Stimulated activated CD4-positive, alpha-beta T cell treated with anti-CD3 and anti-CD28 coated beads, Interleukin-15, amount 100 ng/mL, for 1 hour (primary cell): ENCODE measurements around the gene TUBA3D.
A peak's percentile ranks its signal among the peaks of the same experiment; 100 is the strongest.
"Not testable (repeated sequence)": the region's sequence is repeated elsewhere in the genome, so short reads cannot be mapped to it uniquely, and the experiment has no call there.

Experiments used
- DNase-seq, 2 donors: peaks; one replicate each; pipeline ENCODE4 v3.0.0-alpha.2; 2020; ENCODE audit warnings: low read depth in 1 of 2, low spot score in 1 of 2

The TUBA3D gene

DNA sequence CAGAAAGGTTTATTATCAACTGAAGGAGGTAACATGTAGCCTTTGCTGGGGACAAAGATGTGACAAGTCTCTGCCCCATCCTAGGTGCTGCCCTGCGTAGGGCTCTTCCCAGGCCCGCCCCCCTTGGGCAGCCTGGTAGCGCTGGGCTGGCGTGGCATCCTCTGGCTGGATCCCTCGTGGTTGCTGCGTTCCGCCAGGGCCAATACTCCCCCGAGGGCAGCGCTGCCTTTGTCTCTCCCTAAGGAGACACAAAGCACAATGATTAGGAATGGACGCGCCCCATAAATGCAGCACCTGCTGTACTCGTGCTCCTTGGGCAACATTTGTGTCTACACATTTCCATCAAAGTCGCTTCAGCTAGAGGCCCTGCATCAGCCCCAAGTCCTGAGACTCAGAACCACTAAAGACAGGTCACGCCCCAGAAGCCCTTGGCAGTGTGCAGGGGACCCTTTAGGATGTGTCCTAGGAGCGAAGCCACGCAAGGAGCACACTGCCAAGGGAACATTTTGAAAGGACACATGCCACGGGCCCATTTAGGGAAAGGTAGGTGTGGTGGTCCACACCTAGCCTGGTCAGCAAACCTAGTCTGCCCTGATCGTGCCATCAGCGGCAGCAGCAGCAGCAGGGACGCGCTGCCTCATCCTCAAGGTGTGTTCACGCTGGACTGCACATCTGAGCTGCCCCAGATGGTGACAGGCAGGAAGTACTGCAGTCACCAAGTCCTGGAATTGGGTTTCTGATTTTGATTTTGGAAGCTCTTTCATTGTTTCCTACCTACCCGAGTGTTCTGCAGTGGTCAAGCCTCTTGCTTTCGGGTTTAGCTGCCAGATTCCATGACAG is 8.3 kb downstream of the TUBA3D start:
- not testable (repeated sequence) for DNase-seq

- DNase-seq, result not testable (repeated sequence)
Measured at GRCh38 chr2:131484906-131485460, 9.1 kb downstream of the TUBA3D start.

- DNase-seq, result not testable (repeated sequence)
Measured at GRCh38 chr2:131486201-131486902, 10.4 kb downstream of the TUBA3D start.

GRCh38 chr2:131488306-131489205 is 12.6 kb downstream of the TUBA3D start:
- no peak for DNase-seq

DNA sequence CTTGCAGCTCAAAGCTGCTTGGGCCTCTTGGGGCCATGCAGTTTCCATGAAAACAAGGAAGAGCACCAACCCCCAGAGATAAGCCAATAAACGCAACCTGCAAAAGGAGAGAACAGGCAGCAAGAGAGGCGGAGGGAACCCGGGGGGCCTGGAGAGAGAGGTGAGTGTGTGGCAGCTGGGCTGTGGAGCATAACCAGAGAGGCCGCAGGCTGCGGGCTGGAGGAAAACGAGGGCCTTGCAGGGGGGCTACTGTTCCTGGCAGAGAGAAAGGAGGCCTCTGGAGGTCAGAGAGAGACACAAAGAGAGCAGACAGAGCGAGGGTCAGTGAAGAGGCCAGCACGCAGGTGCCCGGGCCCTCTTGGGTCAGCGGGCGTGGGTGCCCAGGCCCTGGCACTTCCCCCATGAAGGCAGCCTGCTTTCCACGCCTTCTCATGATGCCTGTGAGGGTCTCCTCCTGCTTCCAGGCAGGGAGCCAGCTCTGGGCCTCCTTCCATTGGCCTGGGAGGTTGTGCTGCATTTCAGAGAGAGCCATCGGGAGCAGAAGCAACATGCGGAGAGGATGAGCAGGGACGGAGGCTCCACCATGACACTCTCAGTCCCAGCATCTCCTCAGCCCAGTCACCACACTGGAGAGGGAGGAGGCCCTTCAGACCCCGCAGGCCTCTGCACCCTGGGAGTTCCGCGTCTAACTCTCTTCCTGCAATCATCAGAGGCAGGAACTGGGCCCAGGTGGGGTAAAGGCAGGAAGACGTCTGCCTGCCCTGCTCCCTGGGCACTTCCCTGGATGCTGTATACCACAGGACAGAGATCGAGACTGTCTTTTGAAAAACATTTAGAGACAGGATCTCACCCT is 14.9 kb downstream of the TUBA3D start:
- DNase-seq, result not testable (repeated sequence)

DNA sequence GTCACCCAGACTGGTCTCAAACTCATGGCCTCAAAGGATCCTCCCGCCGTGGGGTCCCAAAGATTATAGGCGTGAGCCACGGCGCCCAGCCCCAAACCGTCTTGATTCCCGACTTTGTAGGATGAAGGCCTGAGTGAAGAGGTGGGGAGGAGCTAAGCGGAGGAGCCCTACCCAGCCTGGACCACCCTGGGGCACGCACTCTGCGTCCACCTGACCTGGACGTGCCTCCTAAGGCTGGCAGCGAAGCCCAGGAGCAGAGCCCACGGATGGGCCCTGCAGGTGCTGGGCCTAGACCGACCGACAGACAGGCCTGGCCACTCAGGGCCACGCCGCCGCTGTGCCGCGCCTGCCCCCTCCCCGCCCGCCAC is 15.5 kb downstream of the TUBA3D start:
- peak in 1 of 2 donors; percentile 3 for DNase-seq

GRCh38 chr2:131492015-131492417 is 16.1 kb downstream of the TUBA3D start, which contains the start of gene MZT2A:
MZT2A (minus strand) TSS chr2:131492397; CDS start chr2:131492376, 21 bp downstream.
- not testable (repeated sequence) for DNase-seq

- peak; percentile 91 to 92 for DNase-seq
Measured at GRCh38 chr2:131492418-131493198, 16.7 kb downstream of the TUBA3D start.

DNA sequence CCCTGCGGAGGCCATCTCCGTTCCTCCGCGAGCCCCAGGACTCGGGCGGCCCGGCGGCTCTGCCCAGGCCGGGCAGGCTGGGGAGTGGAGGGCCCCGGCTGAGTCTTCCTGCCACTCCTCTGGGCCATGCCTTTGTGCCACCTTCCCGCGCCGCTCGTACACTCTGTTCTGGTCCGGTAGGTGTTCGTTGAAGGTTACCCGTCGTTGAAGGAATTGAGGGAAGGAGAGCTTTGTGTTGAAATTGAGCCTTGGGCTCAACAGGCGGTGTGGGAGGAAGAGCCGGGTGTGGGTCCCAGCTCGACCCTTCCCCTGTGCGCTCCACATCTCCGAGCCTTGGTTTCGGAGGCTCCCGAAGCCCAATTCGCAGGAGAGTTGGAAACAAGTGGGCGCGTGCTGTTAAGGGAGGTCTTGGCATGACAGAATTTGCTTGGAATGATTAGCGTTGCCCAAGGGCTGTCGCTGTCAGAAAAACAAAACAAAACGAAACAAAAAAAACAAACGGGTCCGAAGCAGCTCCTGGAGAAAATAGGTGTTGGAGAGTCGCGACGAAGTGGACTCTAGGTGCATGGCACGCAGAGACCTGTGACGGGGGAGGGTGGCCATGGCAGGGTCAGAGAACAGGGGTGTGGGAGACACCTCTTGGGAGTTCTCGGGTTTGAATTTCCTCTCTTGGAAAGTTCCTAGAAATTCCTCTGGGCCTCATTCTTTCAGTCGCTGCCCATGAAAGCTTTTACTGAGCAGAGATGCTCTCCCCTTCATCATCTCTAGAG is 17.5 kb downstream of the TUBA3D start:
- no peak for DNase-seq

DNA sequence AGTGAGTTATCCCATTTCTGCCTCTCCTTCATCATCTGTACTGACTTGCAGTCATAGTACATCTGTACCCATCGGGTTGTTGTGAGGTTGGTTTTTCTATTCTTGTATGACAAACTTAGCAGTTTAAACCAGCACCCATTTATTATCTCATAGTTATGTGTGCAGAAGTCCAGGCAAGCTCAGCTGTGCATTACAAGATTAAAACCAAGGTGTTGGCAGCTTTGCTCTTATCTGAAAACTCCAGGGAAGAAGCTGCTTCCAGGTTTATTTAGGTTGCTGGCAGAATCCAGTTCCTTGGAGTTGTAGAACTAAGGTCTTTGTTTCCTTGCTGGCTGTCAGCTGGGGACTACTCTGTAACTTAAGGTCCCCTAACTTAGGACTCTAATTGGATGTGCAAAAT is 19.6 kb downstream of the TUBA3D start:
- not testable (repeated sequence) for DNase-seq

DNA sequence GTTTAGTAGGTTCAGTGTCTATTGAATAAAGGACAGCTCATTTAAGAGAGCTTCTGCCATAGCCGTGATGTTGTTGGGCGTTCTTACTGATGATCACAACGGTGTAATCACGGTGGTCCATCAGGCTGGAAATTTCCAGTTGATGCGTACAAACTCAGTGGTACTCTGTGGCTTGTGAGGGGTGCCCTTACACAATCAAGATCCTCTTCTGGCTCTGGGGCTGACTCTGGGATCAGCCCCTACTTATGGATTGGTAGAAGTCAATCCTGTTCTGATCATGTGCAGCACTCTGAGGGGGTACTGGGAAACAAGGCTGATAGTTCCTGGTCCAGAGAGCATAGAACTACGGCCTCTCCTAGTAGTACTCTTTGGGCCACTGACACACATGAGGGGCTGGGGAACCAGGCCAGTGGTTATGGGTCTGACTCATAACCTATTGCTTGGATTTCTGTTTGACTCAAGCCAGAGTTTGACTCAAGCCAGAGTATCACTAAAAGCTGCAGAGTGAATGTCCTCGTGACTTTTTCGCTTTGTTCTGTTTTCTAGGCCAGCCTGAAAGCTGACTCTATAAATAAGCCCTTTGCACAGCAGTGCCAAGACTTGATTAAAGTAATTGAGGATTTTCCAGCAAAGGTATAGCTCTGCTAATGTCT is 22.5 kb downstream of the TUBA3D start:
- not testable (repeated sequence) for DNase-seq

GRCh38 chr2:131503587-131503986 is 27.7 kb downstream of the TUBA3D start:
- not testable (repeated sequence) for DNase-seq

GRCh38 chr2:131504082-131504750 is 28.3 kb downstream of the TUBA3D start:
- DNase-seq, result not testable (repeated sequence)

DNA sequence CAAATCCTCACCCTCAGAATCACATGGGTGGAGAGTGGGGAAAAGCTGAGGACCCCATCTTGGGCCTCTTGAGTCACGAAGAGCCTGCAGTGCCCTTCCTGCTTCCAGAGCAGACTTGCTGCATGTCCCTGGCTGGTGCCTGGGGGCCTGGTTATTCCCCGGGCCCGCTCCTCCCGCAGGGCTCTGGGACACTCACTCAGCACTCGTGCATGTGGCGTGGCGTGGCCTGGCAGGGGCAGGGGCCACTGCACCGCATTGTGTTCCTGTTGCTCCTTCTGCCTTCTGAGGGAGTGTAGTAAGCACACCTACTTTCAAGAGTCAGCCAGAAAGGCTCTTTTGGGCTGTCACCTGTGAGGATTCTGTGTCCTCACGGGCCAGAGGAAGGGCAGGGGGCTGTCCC is 33.7 kb downstream of the TUBA3D start:
- DNase-seq, result no peak

DNA sequence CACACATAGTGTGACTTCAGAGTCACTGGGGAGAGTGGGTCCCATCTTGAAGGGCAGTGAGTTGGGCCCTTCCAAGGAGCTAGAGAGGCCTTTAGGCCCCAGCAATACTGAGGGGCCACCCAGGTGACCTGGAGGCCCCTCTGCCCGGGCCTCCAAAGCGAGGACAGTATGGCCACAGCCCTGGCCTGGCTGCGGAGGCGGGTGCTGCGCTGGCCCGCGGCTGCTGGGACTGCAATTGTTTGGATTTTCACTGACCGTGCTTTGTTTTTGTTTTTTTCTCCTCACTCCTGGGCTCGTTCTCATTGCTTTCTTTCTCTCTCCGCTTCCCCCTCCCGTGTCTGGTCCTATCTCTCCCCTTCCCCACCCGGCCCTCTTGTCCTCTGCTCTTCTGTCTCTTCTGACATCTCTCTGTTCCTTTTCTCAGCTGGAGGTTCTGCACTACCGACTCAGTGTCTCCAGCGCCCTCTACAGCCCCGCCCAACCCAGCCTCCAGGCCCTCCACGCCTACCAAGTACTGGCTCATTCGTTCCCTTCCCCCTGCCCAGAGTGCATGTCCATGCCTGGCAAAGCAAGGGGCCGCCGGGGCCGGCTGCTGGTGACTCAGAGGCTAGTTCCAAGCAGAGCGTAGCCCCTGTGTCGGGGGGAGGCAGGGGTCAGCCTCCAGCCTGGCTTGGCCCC is 35.5 kb downstream of the TUBA3D start:
- DNase-seq, result not testable (repeated sequence)

DNA sequence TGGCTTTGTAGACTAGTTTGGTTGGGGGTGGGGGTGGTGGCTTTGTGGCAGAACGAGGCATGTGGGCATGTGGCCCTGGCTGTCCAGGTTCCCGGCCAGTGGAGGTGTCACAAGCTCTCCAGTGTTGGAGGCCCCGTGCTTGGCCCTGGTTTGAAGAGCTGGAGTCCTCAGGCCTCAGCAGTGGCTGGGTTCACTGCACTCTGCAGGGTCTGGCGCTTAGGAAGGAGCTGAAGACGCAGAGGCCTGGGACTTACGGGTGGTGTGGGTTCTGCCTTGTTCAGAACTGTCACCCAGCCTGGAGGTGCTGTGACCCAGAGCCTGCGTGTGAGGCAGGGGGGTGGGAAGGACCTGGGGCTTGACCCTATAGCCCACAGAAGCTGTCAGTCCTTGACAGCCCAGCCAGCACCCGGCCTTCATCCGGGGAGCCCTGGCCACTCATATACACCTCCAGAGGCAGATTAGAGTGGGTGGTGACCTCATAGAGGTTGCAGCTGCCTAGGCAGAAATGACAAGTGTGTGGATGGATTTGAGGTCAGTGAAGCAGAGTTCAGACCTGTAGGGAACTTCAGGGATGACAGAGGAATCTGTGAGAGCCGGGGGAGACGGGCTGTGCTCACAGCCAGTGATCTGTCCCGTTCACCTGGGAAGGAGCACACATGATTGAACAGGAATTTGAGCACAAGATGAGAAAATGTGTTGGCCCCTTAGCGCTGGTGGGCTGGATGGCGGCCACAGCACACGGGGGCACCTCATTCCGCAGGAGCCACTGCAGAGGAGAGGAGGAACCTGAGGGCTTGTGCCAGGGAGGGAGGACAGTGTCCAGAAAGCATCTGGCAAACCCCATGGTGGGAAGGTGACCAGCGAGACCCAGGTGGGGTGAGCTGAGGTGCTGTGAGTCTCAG is 36.3 kb downstream of the TUBA3D start:
- DNase-seq, result not testable (repeated sequence)
